Prostate gland (tissue), 2 donors: ENCODE data around the gene FAM163B. TPM values are rescaled to one million over a fixed set of nuclear protein-coding genes. Genes with fewer than 3 reads are reported as not detected.

Source experiments
- DNase-seq: peaks from one replicate; pipeline ENCODE4 v3.0.0-alpha.2; 2019; ENCODE audit warnings: low spot score
- H3K27ac ChIP-seq, 2 donors: fragments of 200-600 bp; sonication (generic); 2 replicates each; pipeline ENCODE4 v1.5.1; 2017 to 2019
- H3K27me3 ChIP-seq: fragments of 200-600 bp; sonication (generic); replicated peaks from 2 replicates; pipeline ENCODE4 v1.5.1; 2019; ENCODE audit not compliant: insufficient read depth
- H3K36me3 ChIP-seq, 2 donors: fragments of 200-600 bp; sonication (generic); 1 replicate in 1 of 2; 2 replicates in 1 of 2; pipeline versions ENCODE4 v1.5.1 to v1.8.1; 2017 to 2019
- H3K4me1 ChIP-seq: fragments of 200-600 bp; sonication (generic); replicated peaks from 2 replicates; pipeline ENCODE4 v1.5.1; 2019
- H3K4me3 ChIP-seq, 2 donors: fragments of 200-600 bp; sonication (generic); 2 replicates each; pipeline ENCODE4 v1.5.1; 2017 to 2019
- H3K9me3 ChIP-seq: fragments of 200-600 bp; sonication (generic); 2 replicates; pipeline ENCODE4 v1.5.1; 2017
- POLR2A ChIP-seq: fragments of 450-650 bp; IDR thresholded peaks from one replicate; pipeline ENCODE4 v1.6.1; 2016; ENCODE audit warnings: antibody characterized with exemption, mild to moderate bottlenecking
- POLR2AphosphoS5 ChIP-seq: sonication (generic); formaldehyde crosslinking; IDR thresholded peaks from one replicate; pipeline ENCODE4 v1.6.1; 2017; ENCODE audit warnings: antibody characterized with exemption
- WGBS: methylation state at CpG from one replicate; pipeline ENCODE4 v1.1.5; 2018; 5-methylcytosine and 5-hydroxymethylcytosine counted together
- intact Hi-C: fragments of 100-400 bp; cut with DNase I; formaldehyde crosslinking; loops from one replicate; pipeline ENCODE4 v1.14.2; 2022
- total RNA-seq, 2 donors: library from RNA; depleted of rRNA; stranded (reverse); fragments of >200 nt; gene quantifications; one replicate each; pipeline ENCODE4 v1.1.0, GENCODE V29; 2016
- TF ChIP-seq, protein P1 (sequence below), 4 experiments: fragments of 200-600 bp in 2 of 4; fragments of 450-650 bp in 2 of 4; sonication (generic) in 2 of 4; IDR thresholded peaks; 1 replicate in 3 of 4; 2 replicates in 1 of 4; pipeline ENCODE4 v1.5.1; 2016 to 2019; ENCODE audit warnings: antibody characterized with exemption in 4 of 4, mild to moderate bottlenecking in 2 of 4, moderate library complexity in 2 of 4

The FAM163B gene
- total RNA-seq, 2 donors from 2014 or later, result 0.85 TPM; not detected in 1

DNA sequence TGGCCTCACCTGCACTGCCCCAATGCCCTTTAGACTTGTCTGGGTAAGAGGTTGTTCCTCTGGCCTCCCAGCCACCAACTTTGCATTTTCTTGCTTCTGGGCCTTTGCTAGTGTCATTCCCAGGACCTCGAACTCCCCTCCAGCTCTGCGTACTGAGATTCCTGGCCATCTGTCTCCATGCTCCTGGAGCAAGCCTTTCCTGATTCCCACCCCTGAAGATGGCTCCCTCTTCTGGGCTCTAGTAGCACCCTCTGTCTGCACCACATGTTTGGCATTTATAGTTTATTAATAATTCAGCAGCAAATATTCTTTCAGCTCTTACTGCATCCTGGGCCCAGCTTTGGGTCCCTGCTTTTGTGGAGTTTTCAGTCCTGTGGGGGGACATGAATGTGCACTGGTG, 14.9 kb downstream of the FAM163B start:
- Histone ChIP-seq H3K9me3 (no peaks in the 10 kb centered on the region), H3K4me1 (no peaks in the 10 kb centered on the region), H3K27me3 (no peaks in the 10 kb centered on the region), H3K4me3 (no peak overlapping the region), H3K36me3 (no peaks in the 10 kb centered on the region), H3K27ac (no peak overlapping the region)
- intact Hi-C loops, result no loop called here
- no peak for DNase-seq
- TF ChIP-seq, protein P1, sequence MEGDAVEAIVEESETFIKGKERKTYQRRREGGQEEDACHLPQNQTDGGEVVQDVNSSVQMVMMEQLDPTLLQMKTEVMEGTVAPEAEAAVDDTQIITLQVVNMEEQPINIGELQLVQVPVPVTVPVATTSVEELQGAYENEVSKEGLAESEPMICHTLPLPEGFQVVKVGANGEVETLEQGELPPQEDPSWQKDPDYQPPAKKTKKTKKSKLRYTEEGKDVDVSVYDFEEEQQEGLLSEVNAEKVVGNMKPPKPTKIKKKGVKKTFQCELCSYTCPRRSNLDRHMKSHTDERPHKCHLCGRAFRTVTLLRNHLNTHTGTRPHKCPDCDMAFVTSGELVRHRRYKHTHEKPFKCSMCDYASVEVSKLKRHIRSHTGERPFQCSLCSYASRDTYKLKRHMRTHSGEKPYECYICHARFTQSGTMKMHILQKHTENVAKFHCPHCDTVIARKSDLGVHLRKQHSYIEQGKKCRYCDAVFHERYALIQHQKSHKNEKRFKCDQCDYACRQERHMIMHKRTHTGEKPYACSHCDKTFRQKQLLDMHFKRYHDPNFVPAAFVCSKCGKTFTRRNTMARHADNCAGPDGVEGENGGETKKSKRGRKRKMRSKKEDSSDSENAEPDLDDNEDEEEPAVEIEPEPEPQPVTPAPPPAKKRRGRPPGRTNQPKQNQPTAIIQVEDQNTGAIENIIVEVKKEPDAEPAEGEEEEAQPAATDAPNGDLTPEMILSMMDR (IDR thresholded peaks at IDR 0.05), result no peak
- no peak for TF ChIP-seq POLR2A
- no peak for TF ChIP-seq POLR2AphosphoS5
- 100% methylated on average over 2 of the region's 2 CpGs for WGBS

DNA sequence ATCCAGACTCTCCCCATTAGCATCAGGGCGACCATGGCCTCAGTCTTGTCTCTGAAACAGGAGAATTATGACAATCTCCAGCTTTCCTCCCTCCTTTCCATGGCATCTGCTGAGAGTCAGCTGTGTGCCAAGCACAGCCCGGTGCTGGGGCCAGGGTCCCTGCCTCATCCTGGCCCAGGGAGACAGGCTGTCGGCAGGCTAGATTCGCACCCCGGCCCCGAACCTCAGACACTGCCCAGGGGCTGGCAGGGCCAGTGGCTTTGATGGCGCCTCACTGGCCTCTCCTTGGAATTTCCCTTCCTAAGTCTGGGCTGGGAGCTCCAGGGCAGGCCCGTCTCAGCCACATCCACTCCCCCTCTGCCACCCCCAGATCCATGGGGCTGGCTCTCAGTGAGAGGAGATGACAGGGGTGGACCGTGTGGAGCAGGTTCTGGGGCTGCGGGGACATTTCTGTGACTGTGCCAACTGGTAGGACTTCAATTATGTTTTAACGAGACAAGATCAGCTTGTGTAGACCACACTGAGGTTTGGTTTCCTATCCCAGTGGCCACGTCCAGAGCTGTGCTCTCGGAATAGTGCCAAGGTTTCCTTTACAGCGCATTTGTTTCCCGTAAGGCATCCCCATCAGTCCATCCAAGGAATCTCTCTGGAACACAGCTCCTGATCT, 15.5 kb downstream of the FAM163B start:
- DNase-seq, result no peak
- WGBS, result 73% methylated on average over 15 of the region's 15 CpGs

DNA sequence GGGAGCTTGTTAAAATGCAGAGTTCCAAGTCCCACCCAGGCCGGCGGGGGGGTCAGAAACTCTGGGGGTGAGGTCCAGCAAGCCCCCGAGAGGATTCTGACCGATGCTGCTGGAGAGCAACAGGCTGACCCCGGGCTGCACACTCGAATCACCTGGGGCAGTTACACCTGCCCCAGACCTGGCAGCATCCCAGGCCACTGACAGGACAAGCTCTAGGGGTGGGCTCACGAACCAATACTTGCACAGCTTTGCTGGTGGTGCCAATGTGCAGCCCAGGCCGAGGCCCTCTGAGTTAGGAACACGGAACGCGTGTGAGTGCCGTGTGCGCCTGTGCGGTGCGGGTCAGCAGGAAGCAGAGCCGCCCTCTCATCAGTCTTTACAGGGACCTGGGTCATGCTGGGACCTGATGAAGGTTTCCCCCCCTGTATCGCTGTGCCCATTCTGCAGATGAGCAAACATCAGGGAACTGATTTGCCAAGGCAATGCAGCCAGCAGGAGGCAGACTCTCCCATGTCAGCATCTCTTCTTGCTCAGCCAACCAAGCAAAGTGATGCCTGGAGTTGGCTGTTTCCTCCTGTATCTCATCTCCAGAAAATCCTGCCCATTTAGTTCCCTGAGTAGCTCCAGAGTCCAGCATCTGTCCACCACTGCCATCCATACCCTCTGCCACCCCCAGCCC, 16.3 kb downstream of the FAM163B start:
- H3K27me3 ChIP-seq, result no peaks in the 10 kb centered on the region
- no peaks in the 10 kb centered on the region for H3K36me3 ChIP-seq
- no peak for DNase-seq
- H3K4me3 ChIP-seq, result no peak overlapping the region
- H3K4me1 ChIP-seq, result no peaks in the 10 kb centered on the region
- H3K27ac ChIP-seq, result no peak overlapping the region
- H3K9me3 ChIP-seq, result no peaks in the 10 kb centered on the region
- TF ChIP-seq POLR2A (no peak), POLR2AphosphoS5 (no peak)
- TF ChIP-seq, protein P1 (IDR thresholded peaks at IDR 0.05), result no peak
- 70% methylated on average over 15 of the region's 17 CpGs for WGBS
- intact Hi-C loops, result no loop called here

More for the DNA sequence above, 15.5 kb downstream of the FAM163B start:
- Histone ChIP-seq H3K9me3 (no peaks in the 10 kb centered on the region), H3K27me3 (no peaks in the 10 kb centered on the region), H3K36me3 (no peaks in the 10 kb centered on the region), H3K4me3 (no peak overlapping the region), H3K4me1 (no peaks in the 10 kb centered on the region), H3K27ac (no peak overlapping the region)
- TF ChIP-seq, protein P1 (IDR thresholded peaks at IDR 0.05), result no peak
- no peak for TF ChIP-seq POLR2AphosphoS5
- TF ChIP-seq POLR2A, result no peak
- intact Hi-C loops, result no loop called here

DNA sequence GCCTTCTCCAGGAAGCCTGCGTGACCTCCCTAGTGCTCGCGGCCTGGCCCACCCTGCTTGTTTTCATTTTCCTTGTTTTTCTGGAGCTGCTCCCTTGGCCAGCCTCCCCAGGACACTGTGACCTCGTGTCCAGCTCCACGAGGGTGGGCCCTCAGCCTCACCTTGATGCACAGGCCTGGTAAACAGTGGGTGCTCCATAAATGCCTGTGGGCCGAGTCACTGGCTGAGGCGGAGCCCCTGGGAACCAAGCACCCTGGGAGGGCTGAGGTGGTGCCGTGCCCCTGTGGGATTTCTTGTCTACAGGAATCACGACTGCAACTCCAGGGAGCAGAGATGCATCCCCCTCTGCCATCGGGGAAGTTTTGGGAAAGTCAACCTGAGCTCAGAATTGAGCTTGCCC, 17.2 kb downstream of the FAM163B start:
- 75% methylated on average over 10 of the region's 10 CpGs for WGBS
- Histone ChIP-seq H3K27me3 (no peaks in the 10 kb centered on the region), H3K27ac (no peak overlapping the region), H3K9me3 (no peaks in the 10 kb centered on the region), H3K4me3 (no peak overlapping the region), H3K4me1 (no peaks in the 10 kb centered on the region), H3K36me3 (no peaks in the 10 kb centered on the region)
- intact Hi-C loops, result no loop called here
- DNase-seq, result no peak
- no peak for TF ChIP-seq POLR2AphosphoS5
- TF ChIP-seq, protein P1 (IDR thresholded peaks at IDR 0.05), result no peak
- TF ChIP-seq POLR2A, result no peak
